HG03460 (cell line): ENCODE results near the gene ASPSCR1.
"Not testable (repeated sequence)": the region's sequence is repeated elsewhere in the genome, so short reads cannot be mapped to it uniquely, and the experiment has no call there.

Experiments used
- ATAC-seq: cut with Tn5 transposase; IDR thresholded peaks from one replicate; pipeline ENCODE4 v1.9.1; 2021; ENCODE audit not compliant: unreplicated experiment

Gene ASPSCR1

GRCh38 chr17:81941484-81942166 lies 35.8 kb upstream of the ASPSCR1 start:
- ATAC-seq = no peak

DNA sequence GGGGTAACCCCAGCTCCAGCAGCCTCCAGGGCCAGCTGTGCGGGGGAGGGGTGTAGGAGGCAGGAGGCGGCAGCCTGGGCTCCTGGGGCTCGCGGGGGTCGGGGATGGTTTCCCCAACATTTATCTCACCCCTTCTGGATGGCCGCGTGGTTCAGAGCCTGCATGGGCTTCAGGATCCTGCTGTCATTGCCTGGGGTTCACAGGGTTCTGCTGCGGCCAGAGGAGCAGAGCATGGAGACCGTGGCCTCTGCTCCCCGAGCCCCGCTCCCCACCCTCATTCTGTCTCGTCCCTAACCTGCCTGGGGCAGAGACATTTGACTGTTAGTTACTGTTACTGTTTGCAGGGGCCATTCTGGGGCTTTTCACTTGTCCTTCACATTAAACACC lies 35.3 kb upstream of the ASPSCR1 start:
- no peak for ATAC-seq

DNA sequence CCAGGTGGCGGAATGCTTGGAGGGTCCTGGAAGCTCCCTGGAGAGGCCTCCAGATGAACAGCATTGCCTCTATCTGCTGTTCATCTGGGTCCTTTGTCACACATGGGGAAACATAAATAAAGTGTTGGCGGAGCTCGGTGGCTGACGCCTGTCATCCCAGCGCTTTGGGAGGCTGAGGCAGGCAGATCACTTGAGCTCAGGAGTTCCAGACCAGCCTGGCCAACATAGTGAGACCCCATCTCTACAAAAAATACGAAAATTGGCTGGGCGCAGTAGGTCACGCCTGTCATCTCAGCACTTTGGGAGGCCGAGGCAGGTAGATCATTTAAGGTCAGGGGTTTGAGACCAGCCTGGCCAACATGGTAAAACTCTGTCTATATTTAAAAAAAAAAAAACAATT lies 32.6 kb upstream of the ASPSCR1 start:
- no peak for ATAC-seq

- no peak for ATAC-seq
These were observed 30.2 kb upstream of the ASPSCR1 start, which contains the start of gene MYADML2 for GRCh38 chr17:81947189-81947588. Gene MYADML2 (minus strand): TSS chr17:81947233. CDS start chr17:81941741, 5,492 bp downstream.

DNA sequence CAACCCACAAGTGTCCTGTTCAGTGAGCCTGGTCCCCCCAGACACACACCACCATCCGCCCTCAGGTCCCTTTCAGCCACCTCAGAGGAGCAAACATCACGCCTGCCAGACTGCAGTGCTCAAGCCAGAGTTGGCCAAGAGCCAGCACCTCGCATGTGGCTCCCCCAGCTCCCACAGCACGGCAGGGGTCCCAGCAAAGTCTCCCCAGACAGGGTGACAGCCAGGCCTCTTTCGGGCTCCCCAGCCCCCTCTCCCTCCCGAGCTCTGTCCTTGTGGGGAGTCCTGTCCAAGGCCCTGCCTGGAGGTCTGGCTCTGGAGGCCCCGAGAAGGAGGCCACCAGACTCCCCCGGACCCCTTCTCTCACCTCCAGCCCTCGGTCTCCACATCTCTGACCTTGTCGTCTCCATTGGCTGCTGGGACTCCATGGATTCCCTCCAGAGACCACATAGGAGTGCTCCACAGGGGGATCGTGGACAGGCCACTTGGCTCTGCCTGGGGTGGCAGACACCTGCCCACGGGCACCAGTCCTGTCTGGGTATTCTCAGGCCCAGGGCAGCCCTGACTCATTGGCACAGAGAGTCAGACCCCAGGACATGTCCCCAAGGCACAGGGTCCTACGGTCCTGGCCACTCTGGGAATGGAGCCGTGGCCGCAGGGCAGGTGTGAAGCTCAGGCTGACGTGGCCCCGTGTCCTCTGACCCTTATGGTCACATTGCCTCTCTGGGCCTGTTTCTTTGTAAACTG lies 28.6 kb upstream of the ASPSCR1 start:
- no peak for ATAC-seq

DNA sequence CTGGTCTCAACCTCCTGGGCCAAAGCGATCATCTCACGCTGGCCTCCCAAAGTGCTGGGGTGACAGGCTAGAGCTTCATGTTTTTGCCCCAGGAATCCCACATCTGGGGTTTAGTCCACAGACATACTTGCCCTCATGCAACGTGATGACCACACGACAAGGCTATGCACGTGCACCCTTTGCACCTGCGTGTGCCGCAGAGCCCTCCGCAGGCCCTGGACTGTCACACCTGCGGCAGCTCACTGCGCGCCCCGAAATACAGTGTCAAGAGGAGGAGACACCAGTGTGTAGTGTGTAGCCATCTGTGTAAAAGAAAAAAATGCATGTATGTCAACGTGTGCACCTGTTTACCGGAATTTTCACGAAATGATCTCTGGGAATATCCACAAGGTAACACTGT lies 26.9 kb upstream of the ASPSCR1 start:
- no peak for ATAC-seq

DNA sequence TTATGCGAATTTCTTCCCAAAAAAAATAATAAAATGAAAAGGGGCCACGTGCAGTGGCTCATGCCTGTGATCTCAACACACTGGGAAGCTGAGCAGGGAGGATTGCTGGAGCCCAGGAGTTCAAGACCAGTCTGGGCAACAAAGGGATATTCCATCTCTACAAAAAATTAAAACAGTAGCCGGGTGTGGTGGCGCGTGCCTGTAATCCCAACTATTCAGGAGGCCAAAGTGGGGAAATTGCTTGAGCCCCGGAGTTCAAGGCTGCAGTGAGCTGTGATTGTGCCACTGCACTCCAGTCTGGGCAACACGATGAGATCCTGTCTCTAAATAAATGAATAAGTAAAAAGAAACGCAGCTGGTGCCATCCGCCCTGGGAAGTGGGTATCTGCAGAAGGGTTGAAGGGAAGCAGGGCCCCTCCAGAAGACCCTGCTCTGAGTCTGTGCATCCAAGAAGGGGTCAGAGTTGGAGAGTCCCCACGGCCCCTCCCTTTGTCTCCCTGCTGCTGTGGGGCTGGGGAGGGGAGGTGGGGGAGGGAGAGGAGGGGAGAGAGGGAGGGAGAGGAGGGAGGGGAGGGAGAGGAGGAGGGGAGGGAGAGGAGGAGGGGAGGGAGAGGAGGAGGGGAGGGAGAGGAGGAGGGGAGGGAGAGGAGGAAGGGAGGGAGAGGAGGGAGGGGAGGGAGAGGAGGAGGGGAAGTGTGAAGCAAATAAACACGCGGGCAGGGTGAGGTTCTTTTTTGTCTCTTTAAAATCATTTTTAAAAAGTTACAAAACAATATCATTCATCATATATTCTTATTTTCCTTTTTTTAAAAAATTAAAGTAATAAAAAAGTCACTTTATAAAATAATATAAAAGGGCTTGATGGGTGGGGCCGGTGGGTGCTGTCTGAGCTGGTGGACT lies 25.4 kb upstream of the ASPSCR1 start:
- ATAC-seq = no peak

DNA sequence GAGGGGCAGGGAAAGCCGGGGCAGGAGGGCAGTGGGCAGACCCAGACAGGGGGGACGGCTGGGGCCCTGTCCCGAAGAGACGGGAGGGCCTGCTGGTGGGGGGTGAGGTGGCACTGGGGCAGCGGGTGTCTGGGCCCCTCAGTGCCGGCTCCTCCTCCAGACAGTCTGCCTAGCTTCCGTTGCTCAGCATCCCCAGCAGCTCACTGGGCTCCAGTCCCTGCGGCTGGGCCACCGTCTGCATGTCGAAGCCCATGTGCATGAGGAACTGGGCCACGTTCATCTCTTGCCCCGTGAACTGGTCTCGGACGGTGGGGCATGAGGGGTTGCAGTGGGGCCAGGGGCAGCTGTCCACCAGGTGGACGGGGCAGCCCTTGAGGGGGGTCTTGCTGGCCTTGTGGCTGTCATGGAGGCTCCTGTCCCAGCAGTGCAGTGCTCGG lies 24.6 kb upstream of the ASPSCR1 start:
- no peak for ATAC-seq

DNA sequence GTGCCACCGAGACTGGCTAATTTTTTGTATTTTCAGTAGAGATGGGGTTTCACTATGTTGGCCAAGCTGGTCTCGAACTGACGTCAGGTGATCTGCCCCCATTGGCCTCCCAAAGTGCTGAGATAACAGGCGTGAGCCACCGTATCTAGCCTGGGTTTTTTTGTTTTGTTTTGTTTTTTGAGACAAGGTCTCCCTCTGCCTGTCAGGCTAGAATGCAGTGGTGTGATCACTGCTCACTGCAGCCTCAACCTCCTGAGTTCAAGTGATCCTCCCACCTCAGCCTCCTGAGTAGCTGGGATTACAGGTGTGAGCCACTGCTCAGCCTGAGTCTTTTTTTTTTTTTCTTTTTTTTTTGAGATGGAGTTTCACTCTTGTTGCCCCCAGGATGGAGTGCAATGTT lies 24.0 kb upstream of the ASPSCR1 start:
- not testable (repeated sequence) for ATAC-seq

GRCh38 chr17:81954131-81955057 lies 23.0 kb upstream of the ASPSCR1 start:
- no peak for ATAC-seq

DNA sequence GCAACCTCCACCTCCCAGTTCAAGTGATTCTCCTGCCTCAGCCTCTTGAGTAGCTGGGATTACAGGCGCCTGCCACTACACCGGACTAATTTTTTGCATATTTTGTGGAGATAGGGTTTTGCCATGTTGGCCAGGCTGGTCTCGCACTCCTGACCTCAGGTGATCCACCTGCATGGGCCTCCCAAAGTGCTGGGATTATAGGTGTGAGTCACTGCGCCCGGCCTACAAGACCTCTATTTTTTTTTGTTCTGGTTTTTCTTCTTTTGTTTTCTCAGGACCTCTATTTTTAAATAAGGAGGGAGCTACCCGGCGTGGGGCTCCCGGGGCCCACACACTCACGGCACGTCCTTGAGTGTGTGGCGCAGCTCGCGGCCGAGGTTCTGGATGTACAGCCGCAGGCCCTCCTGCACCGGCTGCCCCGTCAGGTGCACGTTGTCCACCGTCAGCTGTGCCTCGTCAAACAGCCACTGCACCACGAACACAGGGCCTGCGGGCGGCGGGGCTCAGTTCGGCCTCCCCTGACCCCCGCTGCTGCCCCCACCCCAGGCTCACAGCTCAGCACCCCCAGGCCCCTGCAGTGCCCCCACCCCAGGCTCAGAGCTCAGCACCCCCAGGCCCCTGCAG lies 22.3 kb upstream of the ASPSCR1 start:
- no peak for ATAC-seq

- ATAC-seq = no peak
These were observed 21.5 kb upstream of the ASPSCR1 start for GRCh38 chr17:81955756-81956544.

GRCh38 chr17:81956607-81957589 lies 20.5 kb upstream of the ASPSCR1 start:
- ATAC-seq = no peak

DNA sequence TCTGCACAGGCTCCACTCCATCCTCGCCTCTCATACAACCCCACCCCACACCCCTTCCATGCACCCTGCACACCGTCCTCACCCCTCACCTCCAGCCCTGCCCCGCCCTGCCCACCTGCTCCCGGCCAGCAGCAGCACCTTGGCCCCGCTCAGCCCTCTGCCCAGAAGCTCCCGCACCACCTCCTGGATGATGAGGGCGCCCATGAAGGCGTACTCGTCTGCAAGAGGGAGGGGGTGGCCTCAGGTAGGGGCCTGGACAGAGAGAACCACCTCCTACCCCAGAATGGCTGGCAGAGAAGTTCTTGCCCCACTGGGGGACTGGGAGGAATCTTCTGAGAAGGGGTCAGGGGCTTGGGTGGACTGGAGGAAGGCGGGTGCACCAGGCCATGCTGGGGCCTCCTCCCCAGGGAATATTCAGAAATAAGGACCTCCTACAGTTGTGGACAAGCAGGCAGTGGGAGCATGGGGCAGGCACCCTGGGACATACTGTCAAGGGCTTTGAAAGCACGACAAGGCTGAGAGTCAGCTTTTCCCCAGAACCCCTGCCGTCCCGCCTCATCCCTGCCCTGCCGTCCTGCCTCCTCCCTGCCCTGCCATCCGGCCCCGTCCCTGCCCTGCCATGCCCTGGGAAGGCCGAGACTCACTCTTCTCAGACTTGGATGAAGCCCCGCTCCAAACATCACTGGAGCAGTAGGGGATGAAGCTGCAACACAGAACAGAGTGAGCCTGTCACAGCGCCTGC lies 19.6 kb upstream of the ASPSCR1 start:
- no peak for ATAC-seq

- no peak for ATAC-seq
These were observed 18.6 kb upstream of the ASPSCR1 start for GRCh38 chr17:81958633-81959342.

- ATAC-seq = no peak
These were observed 17.9 kb upstream of the ASPSCR1 start for GRCh38 chr17:81959362-81960129.
